ENCODE measurements around the gene INSL3. TPM values are rescaled to one million over a fixed set of nuclear protein-coding genes. Genes with fewer than 3 reads are reported as not detected.
A peak's percentile ranks its signal among the peaks of the same experiment; 100 is the strongest.

INSL3 gene
- polyA plus RNA-seq, 3 donors = 0.25 to 1.7 (median 0.64) TPM

DNA sequence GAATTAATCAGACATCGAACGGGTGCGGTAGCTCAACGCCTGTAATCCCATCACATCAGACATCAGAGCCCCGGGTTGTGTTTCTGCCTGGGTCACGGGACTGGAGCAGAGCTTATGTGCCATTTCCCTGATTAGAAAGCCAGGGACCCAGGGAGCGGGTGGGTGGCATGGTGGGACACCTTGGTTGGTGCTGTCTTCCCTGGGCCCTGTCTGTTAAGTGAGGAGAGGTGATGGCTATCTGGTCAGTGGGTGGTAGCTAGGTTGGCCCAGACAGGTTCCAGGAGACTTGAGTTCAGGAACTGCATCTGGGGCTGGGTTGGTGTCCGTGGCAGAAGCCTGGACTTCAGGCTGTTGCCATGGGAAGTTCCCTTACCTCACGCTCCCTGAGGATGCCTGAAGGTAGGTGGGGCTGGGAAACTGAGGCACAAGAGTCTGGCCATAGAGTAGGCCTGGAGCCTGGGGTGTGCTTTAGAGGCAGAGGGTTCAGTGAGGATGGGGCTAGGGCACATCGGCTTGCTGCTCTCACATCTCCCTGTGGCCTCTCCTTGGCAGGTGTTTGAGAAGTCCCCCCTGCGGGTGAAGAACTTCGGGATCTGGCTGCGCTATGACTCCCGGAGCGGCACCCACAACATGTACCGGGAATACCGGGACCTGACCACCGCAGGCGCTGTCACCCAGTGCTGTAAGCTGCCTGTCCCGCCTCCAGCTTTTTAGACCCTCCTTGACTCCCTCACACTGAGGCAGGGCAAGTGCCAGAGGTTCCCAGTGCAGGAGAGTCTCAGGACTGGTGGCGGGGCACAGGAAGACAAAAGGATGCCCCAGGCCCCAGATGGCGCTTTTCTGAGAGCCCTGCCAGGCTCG, 40.5 kb upstream of the INSL3 start:
- H3K4me1 ChIP-seq (ENCODE audit: control insufficient read depth in 1 of 2, insufficient read depth in 2 of 2, low read length in 2 of 2) = peaks cover 17 to 21% of the 10 kb centered on the region in 2 donors
- no peaks in the 10 kb centered on the region for H3K9me3 ChIP-seq (replicated peaks in 1 of 2; ENCODE audit: control insufficient read depth in 1 of 2, insufficient read depth in 1 of 2, low read length in 2 of 2)
- peaks cover 32 to 42% of the 10 kb centered on the region in 2 donors for H3K36me3 ChIP-seq (replicated peaks in 1 of 2; ENCODE audit: control insufficient read depth in 1 of 2, insufficient read depth in 2 of 2, low read length in 2 of 2)
- H3K4me3 Mint-ChIP-seq = peak overlapping the region; percentile 53 to 99
- peaks cover 0 to 3% (median 1%) of the 10 kb centered on the region in 3 donors for H3K27me3 Mint-ChIP-seq (ENCODE audit: low read depth in 3 of 3)
- H3K36me3 Mint-ChIP-seq = peaks cover 34 to 47% of the 10 kb centered on the region in 2 donors
- intact Hi-C loops (cut with micrococcal nuclease) = no loop called here
- H3K27ac Mint-ChIP-seq = peak overlapping the region in 5 of 7 donors; percentile 20 to 89 (median 54)
- 93% methylated on average over 17 of the region's 23 CpGs for WGBS (ENCODE audit: insufficient coverage)
- peaks cover 61% of the 10 kb centered on the region for H4K20me1 ChIP-seq (ENCODE audit: insufficient read depth, low read length)
- peaks cover 28% of the 10 kb centered on the region for H3K79me2 ChIP-seq (ENCODE audit: insufficient read depth, low read length)
- TF ChIP-seq, protein P1, sequence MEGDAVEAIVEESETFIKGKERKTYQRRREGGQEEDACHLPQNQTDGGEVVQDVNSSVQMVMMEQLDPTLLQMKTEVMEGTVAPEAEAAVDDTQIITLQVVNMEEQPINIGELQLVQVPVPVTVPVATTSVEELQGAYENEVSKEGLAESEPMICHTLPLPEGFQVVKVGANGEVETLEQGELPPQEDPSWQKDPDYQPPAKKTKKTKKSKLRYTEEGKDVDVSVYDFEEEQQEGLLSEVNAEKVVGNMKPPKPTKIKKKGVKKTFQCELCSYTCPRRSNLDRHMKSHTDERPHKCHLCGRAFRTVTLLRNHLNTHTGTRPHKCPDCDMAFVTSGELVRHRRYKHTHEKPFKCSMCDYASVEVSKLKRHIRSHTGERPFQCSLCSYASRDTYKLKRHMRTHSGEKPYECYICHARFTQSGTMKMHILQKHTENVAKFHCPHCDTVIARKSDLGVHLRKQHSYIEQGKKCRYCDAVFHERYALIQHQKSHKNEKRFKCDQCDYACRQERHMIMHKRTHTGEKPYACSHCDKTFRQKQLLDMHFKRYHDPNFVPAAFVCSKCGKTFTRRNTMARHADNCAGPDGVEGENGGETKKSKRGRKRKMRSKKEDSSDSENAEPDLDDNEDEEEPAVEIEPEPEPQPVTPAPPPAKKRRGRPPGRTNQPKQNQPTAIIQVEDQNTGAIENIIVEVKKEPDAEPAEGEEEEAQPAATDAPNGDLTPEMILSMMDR (IDR thresholded peaks at IDR 0.05) = no peak
- H2AFZ ChIP-seq (ENCODE audit: insufficient read depth, low read depth, low read length, poor library complexity, severe bottlenecking) = no peak overlapping the region
- no peak overlapping the region for H3K4me3 ChIP-seq (replicated peaks in 1 of 3; ENCODE audit: low read depth in 2 of 3, low read length in 3 of 3)
- no peak for DNase-seq
- no peak overlapping the region for H3K9ac ChIP-seq (ENCODE audit: insufficient read depth, low read length, poor library complexity, severe bottlenecking)
- no peaks in the 10 kb centered on the region for H3K9me3 Mint-ChIP-seq
- H3K27me3 ChIP-seq (ENCODE audit: control insufficient read depth in 2 of 2, insufficient read depth in 2 of 2, low read length in 2 of 2) = no peaks in the 10 kb centered on the region
- no peak overlapping the region for H3K4me2 ChIP-seq (replicated peaks; ENCODE audit: extremely low read depth, low read length, poor library complexity, severe bottlenecking)
- peak overlapping the region in 1 of 2 donors; percentile 80 for H3K27ac ChIP-seq (ENCODE audit: low read depth in 1 of 2, low read length in 2 of 2)
- H3K4me1 Mint-ChIP-seq = peaks cover 25% of the 10 kb centered on the region

GRCh38 chr19:17860993-17861360, 39.7 kb upstream of the INSL3 start:
- Histone ChIP-seq H3K79me2 (ENCODE audit: insufficient read depth, low read length) (peaks cover 28% of the 10 kb centered on the region), H2AFZ (ENCODE audit: insufficient read depth, low read depth, low read length, poor library complexity, severe bottlenecking) (no peak overlapping the region), H3K36me3 (replicated peaks in 1 of 2; ENCODE audit: control insufficient read depth in 1 of 2, insufficient read depth in 2 of 2, low read length in 2 of 2) (peaks cover 32 to 42% of the 10 kb centered on the region in 2 donors), H3K4me1 (ENCODE audit: control insufficient read depth in 1 of 2, insufficient read depth in 2 of 2, low read length in 2 of 2) (peaks cover 17 to 21% of the 10 kb centered on the region in 2 donors), H3K9me3 (replicated peaks in 1 of 2; ENCODE audit: control insufficient read depth in 1 of 2, insufficient read depth in 1 of 2, low read length in 2 of 2) (no peaks in the 10 kb centered on the region), H4K20me1 (ENCODE audit: insufficient read depth, low read length) (peaks cover 61% of the 10 kb centered on the region), H3K27ac (ENCODE audit: low read depth in 1 of 2, low read length in 2 of 2) (peak overlapping the region in 1 of 2 donors; percentile 80), H3K4me3 (replicated peaks in 1 of 3; ENCODE audit: low read depth in 2 of 3, low read length in 3 of 3) (peak overlapping the region; percentile 93 to 99 (median 98)), H3K4me2 (replicated peaks; ENCODE audit: extremely low read depth, low read length, poor library complexity, severe bottlenecking) (peak overlapping the region; percentile 94), H3K9ac (ENCODE audit: insufficient read depth, low read length, poor library complexity, severe bottlenecking) (peak overlapping the region; percentile 86), H3K27me3 (ENCODE audit: control insufficient read depth in 2 of 2, insufficient read depth in 2 of 2, low read length in 2 of 2) (no peaks in the 10 kb centered on the region)
- no peaks in the 10 kb centered on the region for H3K9me3 Mint-ChIP-seq
- TF ChIP-seq, protein P1 (IDR thresholded peaks at IDR 0.05) = no peak
- peaks cover 0 to 3% (median 2%) of the 10 kb centered on the region in 3 donors for H3K27me3 Mint-ChIP-seq (ENCODE audit: low read depth in 3 of 3)
- H3K4me1 Mint-ChIP-seq = peaks cover 25% of the 10 kb centered on the region
- H3K4me3 Mint-ChIP-seq = peak overlapping the region; percentile 97 to 99
- peaks cover 34 to 47% of the 10 kb centered on the region in 2 donors for H3K36me3 Mint-ChIP-seq
- H3K27ac Mint-ChIP-seq = peak overlapping the region in 6 of 7 donors; percentile 36 to 92 (median 71)
- DNase-seq = no peak
- no CpG with 5 or more reads among the region's 7 CpGs for WGBS (ENCODE audit: insufficient coverage)
- intact Hi-C loops (cut with micrococcal nuclease) = no loop called here

Measured in CD14-positive monocyte (primary cell).